ENCODE results near the gene SLK.

DNA sequence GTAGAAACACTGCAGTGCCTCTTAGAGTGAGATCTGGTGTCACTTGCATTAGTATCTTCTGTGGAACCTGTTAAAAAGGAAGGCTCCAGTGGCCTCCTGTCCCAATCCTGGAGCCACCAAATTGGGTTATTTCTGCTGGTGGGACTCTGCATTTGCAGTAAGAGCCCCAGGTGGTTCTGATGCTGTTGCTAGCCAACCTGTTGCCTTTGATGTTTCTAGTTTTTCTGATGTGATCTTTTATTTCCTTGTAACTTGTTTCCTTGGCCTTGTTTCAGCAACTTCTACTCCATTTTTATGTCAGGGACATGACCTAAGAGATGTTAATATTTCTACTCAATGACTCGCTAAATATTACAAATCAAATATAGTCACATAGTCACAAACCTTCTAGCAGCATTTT, 36.5 kb upstream of the SLK start:
- TF ChIP-seq, protein P1, sequence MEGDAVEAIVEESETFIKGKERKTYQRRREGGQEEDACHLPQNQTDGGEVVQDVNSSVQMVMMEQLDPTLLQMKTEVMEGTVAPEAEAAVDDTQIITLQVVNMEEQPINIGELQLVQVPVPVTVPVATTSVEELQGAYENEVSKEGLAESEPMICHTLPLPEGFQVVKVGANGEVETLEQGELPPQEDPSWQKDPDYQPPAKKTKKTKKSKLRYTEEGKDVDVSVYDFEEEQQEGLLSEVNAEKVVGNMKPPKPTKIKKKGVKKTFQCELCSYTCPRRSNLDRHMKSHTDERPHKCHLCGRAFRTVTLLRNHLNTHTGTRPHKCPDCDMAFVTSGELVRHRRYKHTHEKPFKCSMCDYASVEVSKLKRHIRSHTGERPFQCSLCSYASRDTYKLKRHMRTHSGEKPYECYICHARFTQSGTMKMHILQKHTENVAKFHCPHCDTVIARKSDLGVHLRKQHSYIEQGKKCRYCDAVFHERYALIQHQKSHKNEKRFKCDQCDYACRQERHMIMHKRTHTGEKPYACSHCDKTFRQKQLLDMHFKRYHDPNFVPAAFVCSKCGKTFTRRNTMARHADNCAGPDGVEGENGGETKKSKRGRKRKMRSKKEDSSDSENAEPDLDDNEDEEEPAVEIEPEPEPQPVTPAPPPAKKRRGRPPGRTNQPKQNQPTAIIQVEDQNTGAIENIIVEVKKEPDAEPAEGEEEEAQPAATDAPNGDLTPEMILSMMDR (IDR thresholded peaks at IDR 0.05): no peak
- TF ChIP-seq EP300 (IDR thresholded peaks at IDR 0.05) (no peak), KDM5A (IDR thresholded peaks at IDR 0.05) (no peak)
- TF ChIP-seq, protein P2, sequence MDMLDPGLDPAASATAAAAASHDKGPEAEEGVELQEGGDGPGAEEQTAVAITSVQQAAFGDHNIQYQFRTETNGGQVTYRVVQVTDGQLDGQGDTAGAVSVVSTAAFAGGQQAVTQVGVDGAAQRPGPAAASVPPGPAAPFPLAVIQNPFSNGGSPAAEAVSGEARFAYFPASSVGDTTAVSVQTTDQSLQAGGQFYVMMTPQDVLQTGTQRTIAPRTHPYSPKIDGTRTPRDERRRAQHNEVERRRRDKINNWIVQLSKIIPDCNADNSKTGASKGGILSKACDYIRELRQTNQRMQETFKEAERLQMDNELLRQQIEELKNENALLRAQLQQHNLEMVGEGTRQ (IDR thresholded peaks at IDR 0.05): no peak

Data from A549 (cell line).